RWPE1 (cell line): Measurements from ENCODE around the gene PKDCC.
"Not testable (repeated sequence)": the region's sequence is repeated elsewhere in the genome, so short reads cannot be mapped to it uniquely, and the experiment has no call there.

Source experiments
- CTCF ChIA-PET: fragments of 350-600 bp; sonication (Branson Sonifier 250); formaldehyde crosslinking; extraction: SDS; loops from one replicate; lab custom pipeline; 2021; lab: Yijun Ruan, JAX
- POLR2A ChIA-PET: fragments of 400-600 bp; formaldehyde crosslinking; extraction: SDS; loops from one replicate; lab custom pipeline; 2020; ENCODE audit warnings: antibody characterized with exemption; ENCODE audit not compliant: low non-redundant PET; lab: Yijun Ruan, JAX
- DNase-seq: peaks from one replicate; pipeline ENCODE4 v3.0.0; 2012; ENCODE audit warnings: low spot score
- H3K27ac ChIP-seq: fragments of 450-650 bp; 2 replicates; pipeline ENCODE4 v1.5.1; 2017
- CTCF ChIP-seq: fragments of 450-650 bp; conservative IDR thresholded peaks from 2 replicates; pipeline ENCODE4 v1.5.1; 2017; ENCODE audit warnings: low read depth, mild to moderate bottlenecking

PKDCC gene

GRCh38 chr2:42079737-42080287 lies 32.0 kb downstream of the PKDCC start:
- H3K27ac ChIP-seq, result no peak overlapping the region
- DNase-seq, result no peak
- no peak for TF ChIP-seq CTCF
- ChIA-PET CTCF (interaction anchor here (0.7 to 1.1 kb wide), 2 partner anchors 201 to 210 kb away, joined by 3 to 4 read pairs; no protein-coding TSS in a partner anchor), POLR2A (no interaction called here)

GRCh38 chr2:42081151-42081550 lies 33.3 kb downstream of the PKDCC start:
- CTCF ChIA-PET, result interaction anchor here (1.1 to 8.4 kb wide), 2 partner anchors 203 to 211 kb away, joined by 3 to 102 read pairs; no protein-coding TSS in a partner anchor
- H3K27ac ChIP-seq, POLR2A ChIA-PET, DNase-seq: not testable (repeated sequence)

- no peak for DNase-seq
- H3K27ac ChIP-seq, result no peak overlapping the region
- POLR2A ChIA-PET, result no interaction called here
- TF ChIP-seq CTCF, result no peak
- CTCF ChIA-PET, result interaction anchor here (8.4 kb wide), 1 partner anchor 212 kb away, joined by 102 read pairs; no protein-coding TSS in a partner anchor
Measured at GRCh38 chr2:42082016-42082415, 34.2 kb downstream of the PKDCC start.

- no peak for TF ChIP-seq CTCF
- POLR2A ChIA-PET, result no interaction called here
Measured at GRCh38 chr2:42084231-42084671, 36.4 kb downstream of the PKDCC start.

GRCh38 chr2:42085070-42085469 lies 37.2 kb downstream of the PKDCC start:
- CTCF ChIA-PET, result interaction anchor here (0.6 to 8.4 kb wide), 3 partner anchors 165 to 231 kb away, joined by 3 to 102 read pairs (median 60); no protein-coding TSS in a partner anchor

More at GRCh38 chr2:42084231-42084671, 36.4 kb downstream of the PKDCC start:
- CTCF ChIA-PET, result interaction anchor here (0.5 to 8.4 kb wide), 2 partner anchors 214 to 227 kb away, joined by 3 to 102 read pairs; no protein-coding TSS in a partner anchor
- H3K27ac ChIP-seq, result no peak overlapping the region
- DNase-seq, result no peak

DNA sequence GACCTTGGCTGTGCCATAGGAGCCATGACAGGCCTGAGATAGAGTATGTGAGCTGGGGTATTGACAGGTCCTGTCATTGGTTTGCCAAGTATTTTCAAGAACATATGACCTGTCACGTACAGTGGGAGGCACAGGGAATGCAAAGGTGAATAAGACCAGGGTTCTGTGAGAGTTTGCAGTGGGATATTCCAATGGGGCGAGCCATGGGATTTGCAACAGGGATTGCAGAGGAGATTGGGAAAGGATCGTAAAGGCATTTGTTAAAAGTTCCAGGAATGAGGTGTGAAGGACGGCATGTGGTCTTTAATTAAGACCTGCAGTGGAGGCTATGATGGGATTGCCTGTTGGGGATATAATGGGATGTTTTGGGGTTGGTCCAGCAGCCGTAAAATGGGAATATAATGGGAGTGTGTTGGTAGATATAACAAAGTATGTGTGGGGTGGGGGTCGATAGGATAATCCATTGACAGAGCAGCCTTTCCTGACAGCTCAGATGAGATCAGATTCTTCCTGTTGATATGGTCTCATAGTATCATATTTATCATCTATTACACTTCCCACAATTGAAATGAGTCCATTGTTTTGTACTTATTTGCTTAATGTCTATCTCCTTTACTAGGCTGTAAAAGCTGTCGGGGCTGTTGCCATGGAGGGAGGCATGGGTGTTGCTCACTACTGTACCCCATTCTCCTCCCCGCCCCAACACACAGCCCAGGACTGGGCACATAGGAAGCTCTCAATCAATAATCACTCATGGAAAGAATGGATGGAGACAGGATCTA lies 38.1 kb downstream of the PKDCC start:
- CTCF ChIA-PET, result interaction anchor here (0.6 to 8.4 kb wide), 9 partner anchors 164 to 1798 kb away, joined by 3 to 102 read pairs (median 6); no protein-coding TSS in a partner anchor
- POLR2A ChIA-PET, result no interaction called here
- no peak for DNase-seq
- no peak for TF ChIP-seq CTCF
- no peak overlapping the region for H3K27ac ChIP-seq

More at GRCh38 chr2:42085070-42085469, 37.2 kb downstream of the PKDCC start:
- DNase-seq, POLR2A ChIA-PET, H3K27ac ChIP-seq: not testable (repeated sequence)

- POLR2A ChIA-PET, result no interaction called here
- TF ChIP-seq CTCF, result peak; percentile 64
- CTCF ChIA-PET, result interaction anchor here (0.6 to 8.4 kb wide), 12 partner anchors 24 to 1799 kb away, joined by 3 to 102 read pairs (median 4); no protein-coding TSS in a partner anchor
- peak; percentile 59 for DNase-seq
- no peak overlapping the region for H3K27ac ChIP-seq
Measured at GRCh38 chr2:42086500-42086953, 38.7 kb downstream of the PKDCC start.
